Endothelial cell (in vitro differentiated cells): Measurements from ENCODE around the gene OR4P4. TPM values are rescaled to one million over a fixed set of nuclear protein-coding genes. Genes with fewer than 3 reads are reported as not detected.

Experiments
- DNase-seq: peaks from one replicate; pipeline ENCODE4 v3.0.0; 2021; ENCODE audit warnings: low spot score
- H3K27ac Mint-ChIP-seq: one replicate; pipeline ENCODE4 v1.8.0; 2021; ENCODE audit warnings: mixed read lengths, inconsistent platforms; ENCODE audit not compliant: unreplicated experiment
- H3K27me3 Mint-ChIP-seq: one replicate; pipeline ENCODE4 v1.8.0; 2021; ENCODE audit warnings: mild to moderate bottlenecking, moderate library complexity, mixed read lengths, inconsistent platforms; ENCODE audit not compliant: unreplicated experiment
- H3K36me3 Mint-ChIP-seq: one replicate; pipeline ENCODE4 v1.8.0; 2021; ENCODE audit warnings: mild to moderate bottlenecking, low read depth, mixed read lengths, inconsistent platforms; ENCODE audit not compliant: unreplicated experiment
- H3K4me1 Mint-ChIP-seq: one replicate; pipeline ENCODE4 v1.8.0; 2021; ENCODE audit warnings: mild to moderate bottlenecking, mixed read lengths, inconsistent platforms; ENCODE audit not compliant: unreplicated experiment
- H3K4me3 Mint-ChIP-seq: one replicate; pipeline ENCODE4 v1.8.0; 2021; ENCODE audit warnings: mild to moderate bottlenecking, mixed read lengths, inconsistent platforms; ENCODE audit not compliant: unreplicated experiment
- H3K9me3 Mint-ChIP-seq: one replicate; pipeline ENCODE4 v1.8.0; 2021; ENCODE audit warnings: mixed read lengths, inconsistent platforms; ENCODE audit not compliant: unreplicated experiment
- CTCF ChIP-seq: fragments of 200-600 bp; sonication (generic); IDR thresholded peaks from one replicate; pipeline ENCODE4 v1.5.0; 2021; ENCODE audit warnings: antibody characterized with exemption; ENCODE audit not compliant: unreplicated experiment
- total RNA-seq: library from RNA; stranded (reverse); fragmentation: NEBNext Ultra II Directional; extraction: Animal tissue kit (Norgen Biotek cat#: 25700); gene quantifications from one replicate; pipeline ENCODE4 v1.2.1, GENCODE V29; 2021; ENCODE audit not compliant: unreplicated experiment

The OR4P4 gene
- total RNA-seq, 1 donor from 2014 or later, result not detected

DNA sequence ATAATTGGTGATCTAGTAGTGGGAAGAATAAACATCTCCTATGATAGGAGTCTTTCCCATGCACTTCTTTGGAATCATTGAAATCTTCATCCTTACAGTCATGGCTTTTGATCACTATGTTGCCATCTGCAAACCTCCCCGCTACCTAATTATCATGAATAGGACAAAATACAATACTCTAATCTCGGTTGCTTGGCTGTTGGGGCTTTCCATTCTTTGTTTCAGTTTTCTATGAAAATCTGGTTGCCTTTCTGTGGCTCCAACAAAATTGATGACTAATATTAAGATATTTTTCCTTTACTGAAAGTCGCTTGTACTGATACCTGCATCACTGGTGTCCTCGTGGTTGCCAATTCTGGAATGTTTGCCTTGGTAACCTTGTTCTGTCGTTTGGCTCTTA is 38.9 kb downstream of the OR4P4 start:
- H3K4me3 Mint-ChIP-seq, result no peak overlapping the region
- no peak overlapping the region for H3K27ac Mint-ChIP-seq
- DNase-seq, result no peak
- H3K36me3 Mint-ChIP-seq, result no peaks in the 10 kb centered on the region
- no peaks in the 10 kb centered on the region for H3K27me3 Mint-ChIP-seq
- no peaks in the 10 kb centered on the region for H3K4me1 Mint-ChIP-seq
- TF ChIP-seq CTCF, result no peak
- peaks cover 5% of the 10 kb centered on the region for H3K9me3 Mint-ChIP-seq

Other genes starting within 250 kb of the OR4P4 start
- not detected for gene OR4C15, start 80.6 kb upstream of the OR4P4 start, total RNA-seq
- gene OR4C16, start 63.0 kb upstream of the OR4P4 start, total RNA-seq, result not detected
- not detected for gene OR4C11, start 27.5 kb upstream of the OR4P4 start, total RNA-seq
- not detected for gene OR4S2, start 13.2 kb downstream of the OR4P4 start, total RNA-seq
- gene OR4C6, start 27.1 kb downstream of the OR4P4 start, total RNA-seq, result not detected
- gene OR5D13, start 138.3 kb downstream of the OR4P4 start, total RNA-seq, result not detected
- gene OR5D14, start 160.4 kb downstream of the OR4P4 start, total RNA-seq, result not detected
- gene OR5L1, start 176.3 kb downstream of the OR4P4 start, total RNA-seq, result not detected
- not detected for gene OR5D18, start 184.5 kb downstream of the OR4P4 start, total RNA-seq
- gene OR5L2, start 192.1 kb downstream of the OR4P4 start, total RNA-seq, result not detected
- not detected for gene OR5D16, start 203.6 kb downstream of the OR4P4 start, total RNA-seq
- not detected for gene TRIM51, start 248.2 kb downstream of the OR4P4 start, total RNA-seq